Neural cell (in vitro differentiated cells): ENCODE results near the gene ZP4.

Experiments used
- CTCF ChIP-seq: fragments of 450-650 bp; IDR thresholded peaks from 2 replicates; pipeline ENCODE4 v1.5.1; 2014; ENCODE audit warnings: antibody characterized with exemption, mild to moderate bottlenecking, moderate library complexity; ENCODE audit not compliant: poor library complexity, severe bottlenecking
- EP300 ChIP-seq: fragments of 450-650 bp; conservative IDR thresholded peaks from 2 replicates; pipeline ENCODE4 v1.6.1; 2014; ENCODE audit warnings: antibody characterized with exemption, mild to moderate bottlenecking, moderate library complexity; ENCODE audit not compliant: poor library complexity, severe bottlenecking
- EZH2 ChIP-seq: fragments of 200-600, 300-800 bp; shearing (Covaris generic), sonication (generic); IDR thresholded peaks from 2 replicates; pipeline ENCODE4 v1.6.1; 2014; ENCODE audit warnings: antibody characterized with exemption, low read length, borderline replicate concordance, mild to moderate bottlenecking; ENCODE audit not compliant: insufficient read depth, poor library complexity, severe bottlenecking
- POLR2AphosphoS5 ChIP-seq: IDR thresholded peaks from 2 replicates; pipeline ENCODE4 v1.6.1; 2012
- RAD21 ChIP-seq: fragments of 450-650 bp; conservative IDR thresholded peaks from 2 replicates; pipeline ENCODE4 v1.6.1; 2014; ENCODE audit warnings: antibody characterized with exemption, mild to moderate bottlenecking, moderate library complexity
- REST ChIP-seq: IDR thresholded peaks from 2 replicates; pipeline ENCODE4 v1.6.1; 2012; ENCODE audit warnings: borderline replicate concordance

- TF ChIP-seq CTCF (no peak), EZH2 (no peak), POLR2AphosphoS5 (no peak), REST (no peak), RAD21 (no peak), EP300 (no peak)
Measured at GRCh38 chr1:237863234-237863633, 27.5 kb downstream of the ZP4 start.
